Activated B cell treated with CpG ODN at 0.5 μM for 24 hours (primary cell): Measurements from ENCODE around the gene RILP. TPM values are rescaled to one million over a fixed set of nuclear protein-coding genes. Genes with fewer than 3 reads are reported as not detected.

ENCODE experiments used
- ATAC-seq: fragments of 200-7000 bp; cut with Tn5 transposase; one replicate; pipeline ENCODE4 v1.10.0; 2021; ENCODE audit warnings: low read depth, mild to moderate bottlenecking, moderate library complexity
- CTCF ChIA-PET: fragments of 350-600 bp; sonication (Branson Sonifier 250); formaldehyde crosslinking; loops from one replicate; lab custom pipeline; 2021; ENCODE audit warnings: antibody characterized with exemption; lab: Charles Lee
- POLR2A ChIA-PET: fragments of 350-600 bp; sonication (Branson Sonifier 250); formaldehyde crosslinking; loops from one replicate; lab custom pipeline; 2021; ENCODE audit warnings: antibody characterized with exemption; lab: Charles Lee
- DNase-seq: peaks from one replicate; pipeline ENCODE4 v3.0.0; 2022
- H3K27ac Mint-ChIP-seq: one replicate; pipeline ENCODE4 v1.8.0; 2020; ENCODE audit warnings: mixed read lengths
- H3K27me3 Mint-ChIP-seq: one replicate; pipeline ENCODE4 v1.8.0; 2021; ENCODE audit warnings: mixed read lengths
- H3K36me3 Mint-ChIP-seq: one replicate; pipeline ENCODE4 v1.8.0; 2021; ENCODE audit warnings: low read depth, mixed read lengths
- H3K4me1 Mint-ChIP-seq: one replicate; pipeline ENCODE4 v1.8.0; 2021; ENCODE audit warnings: mixed read lengths
- H3K4me3 Mint-ChIP-seq: one replicate; pipeline ENCODE4 v1.8.0; 2020; ENCODE audit warnings: mild to moderate bottlenecking, mixed read lengths
- H3K9me3 Mint-ChIP-seq: one replicate; pipeline ENCODE4 v1.8.0; 2020; ENCODE audit warnings: mixed read lengths
- intact Hi-C: fragments of 100-400 bp; cut with micrococcal nuclease; formaldehyde crosslinking; loops from one replicate; pipeline ENCODE4 v1.15.1; 2024
- total RNA-seq: library from RNA; stranded (reverse); gene quantifications from 2 replicates; pipeline ENCODE4 v1.2.3, GENCODE V29; 2022
- TF ChIP-seq, protein P1 (sequence below): fragments of 200-600 bp; IDR thresholded peaks from one replicate; pipeline ENCODE4 v1.8.0; 2022; ENCODE audit warnings: antibody characterized with exemption, mild to moderate bottlenecking

The RILP gene
- total RNA-seq, 1 donor from 2014 or later = 9.8 TPM

DNA sequence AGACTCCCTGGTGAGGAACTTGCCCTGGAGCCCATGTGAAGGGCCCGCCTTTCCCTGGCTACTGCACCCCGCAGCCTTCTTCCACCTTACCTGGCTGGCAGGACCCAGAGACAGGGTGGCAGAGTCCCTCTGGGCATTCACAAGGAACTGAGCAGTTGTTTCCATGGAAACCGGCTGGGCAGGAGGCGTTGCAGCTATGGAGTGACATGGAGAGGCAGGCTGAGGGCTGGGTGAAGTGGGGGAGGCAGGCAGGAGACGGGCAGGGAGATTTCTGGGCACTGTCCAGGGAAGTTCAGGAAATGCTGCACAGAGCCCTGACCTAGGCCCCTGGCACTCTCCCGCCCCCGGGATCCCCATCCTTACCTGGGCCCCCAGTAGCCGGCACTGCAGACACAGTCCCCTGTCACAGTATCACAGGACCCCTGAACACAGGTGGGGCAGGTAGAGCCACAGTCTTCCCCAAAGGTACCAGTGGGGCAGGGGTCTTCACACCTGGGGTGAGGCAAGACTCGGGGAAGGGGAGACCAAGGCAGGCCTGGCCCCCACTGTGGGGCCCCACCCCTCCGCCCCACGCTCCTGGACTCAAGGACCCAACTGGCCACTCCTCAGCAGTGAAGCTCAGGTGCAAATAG, 10.0 kb downstream of the RILP start:
- Mint-ChIP-seq H3K36me3 (no peaks in the 10 kb centered on the region), H3K27ac (no peak overlapping the region), H3K27me3 (no peaks in the 10 kb centered on the region), H3K9me3 (no peaks in the 10 kb centered on the region), H3K4me3 (no peak overlapping the region), H3K4me1 (peaks cover 8% of the 10 kb centered on the region)
- no peak for ATAC-seq
- intact Hi-C loops = loop anchor here (10.0 kb wide), 1 partner anchor 395 kb away; the partner anchor contains the start of gene DPH1
- no peak for DNase-seq
- ChIA-PET CTCF (interaction anchor here (0.7 to 1.6 kb wide), 2 partner anchors 9 to 10 kb away, joined by 3 read pairs; no protein-coding TSS in a partner anchor), POLR2A (interaction anchor here (0.7 to 1.7 kb wide), 4 partner anchors 10 to 196 kb away, joined by 3 to 6 read pairs (median 5); partner anchors contain the start of gene SLC43A2)
- TF ChIP-seq, protein P1, sequence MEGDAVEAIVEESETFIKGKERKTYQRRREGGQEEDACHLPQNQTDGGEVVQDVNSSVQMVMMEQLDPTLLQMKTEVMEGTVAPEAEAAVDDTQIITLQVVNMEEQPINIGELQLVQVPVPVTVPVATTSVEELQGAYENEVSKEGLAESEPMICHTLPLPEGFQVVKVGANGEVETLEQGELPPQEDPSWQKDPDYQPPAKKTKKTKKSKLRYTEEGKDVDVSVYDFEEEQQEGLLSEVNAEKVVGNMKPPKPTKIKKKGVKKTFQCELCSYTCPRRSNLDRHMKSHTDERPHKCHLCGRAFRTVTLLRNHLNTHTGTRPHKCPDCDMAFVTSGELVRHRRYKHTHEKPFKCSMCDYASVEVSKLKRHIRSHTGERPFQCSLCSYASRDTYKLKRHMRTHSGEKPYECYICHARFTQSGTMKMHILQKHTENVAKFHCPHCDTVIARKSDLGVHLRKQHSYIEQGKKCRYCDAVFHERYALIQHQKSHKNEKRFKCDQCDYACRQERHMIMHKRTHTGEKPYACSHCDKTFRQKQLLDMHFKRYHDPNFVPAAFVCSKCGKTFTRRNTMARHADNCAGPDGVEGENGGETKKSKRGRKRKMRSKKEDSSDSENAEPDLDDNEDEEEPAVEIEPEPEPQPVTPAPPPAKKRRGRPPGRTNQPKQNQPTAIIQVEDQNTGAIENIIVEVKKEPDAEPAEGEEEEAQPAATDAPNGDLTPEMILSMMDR = no peak

DNA sequence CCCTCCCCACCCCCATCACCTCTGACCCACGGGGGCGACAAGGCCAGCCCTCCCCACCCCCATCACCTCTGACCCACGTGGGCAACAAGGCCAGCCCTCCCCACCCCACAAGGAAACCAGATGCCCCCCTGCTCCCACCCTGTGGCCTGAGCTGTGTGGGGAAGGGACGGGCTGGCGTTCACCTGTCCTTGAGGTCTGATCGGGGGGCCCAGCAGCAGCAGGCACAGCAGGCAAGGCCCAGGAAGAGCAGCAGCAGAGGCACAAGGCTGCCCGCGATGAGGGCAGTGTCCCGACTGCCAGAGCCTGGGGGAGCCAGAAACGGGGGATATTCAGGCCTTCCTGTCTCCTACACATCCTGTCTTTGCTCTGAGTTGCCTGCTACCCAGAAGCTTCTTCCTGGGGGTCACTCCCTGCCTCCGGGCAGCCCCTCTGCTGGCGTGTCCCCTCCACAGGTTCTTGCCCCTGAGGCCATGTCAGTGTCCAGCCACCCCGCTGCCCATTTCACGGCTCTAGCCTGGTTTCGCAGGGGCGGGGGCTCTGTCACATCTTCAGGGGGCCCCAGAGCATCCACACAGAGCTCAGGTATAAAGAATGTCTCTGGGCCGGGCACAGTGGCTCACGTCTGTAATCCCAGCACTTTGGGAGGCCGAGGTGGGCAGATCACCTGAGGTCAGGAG, 10.9 kb downstream of the RILP start:
- Mint-ChIP-seq H3K27me3 (no peaks in the 10 kb centered on the region), H3K9me3 (no peaks in the 10 kb centered on the region), H3K4me1 (no peaks in the 10 kb centered on the region), H3K36me3 (no peaks in the 10 kb centered on the region), H3K27ac (no peak overlapping the region), H3K4me3 (no peak overlapping the region)
- intact Hi-C loops = no loop called here
- TF ChIP-seq, protein P1 = no peak
- ChIA-PET POLR2A (interaction anchor here (1.4 to 1.6 kb wide), 2 partner anchors 10 to 31 kb away, joined by 5 to 6 read pairs; partner anchors contain the start of gene SLC43A2), CTCF (interaction anchor here (0.9 kb wide), 1 partner anchor 10 kb away, joined by 4 read pairs; the partner anchor contains the start of gene RILP)
- ATAC-seq = no peak
- DNase-seq = no peak

DNA sequence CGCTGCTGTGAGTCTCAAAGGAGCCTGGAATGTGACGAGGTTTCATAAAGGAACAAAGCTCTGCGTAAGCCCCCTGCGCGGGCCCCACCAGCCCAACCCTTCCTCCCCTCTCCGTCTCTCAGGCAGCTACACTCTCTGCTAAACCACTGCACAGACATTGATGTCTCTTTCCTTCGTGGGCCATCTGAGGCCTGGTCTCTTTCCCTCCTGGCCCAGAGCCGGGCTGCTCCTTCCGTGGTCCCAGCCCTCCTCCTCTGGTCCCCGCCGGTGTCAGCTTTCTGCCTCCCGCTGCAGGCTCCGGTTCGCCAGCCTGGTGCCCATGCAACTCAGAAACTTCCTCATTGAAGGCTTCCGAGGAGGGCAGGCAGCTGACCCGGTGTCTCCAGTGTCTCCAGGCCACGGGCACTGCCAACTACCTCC, 11.5 kb downstream of the RILP start:
- H3K4me3 Mint-ChIP-seq = no peak overlapping the region
- DNase-seq (no peak), ATAC-seq (no peak)
- intact Hi-C loops = no loop called here
- H3K27me3 Mint-ChIP-seq = no peaks in the 10 kb centered on the region
- no peaks in the 10 kb centered on the region for H3K9me3 Mint-ChIP-seq
- no peaks in the 10 kb centered on the region for H3K4me1 Mint-ChIP-seq
- no peak overlapping the region for H3K27ac Mint-ChIP-seq
- TF ChIP-seq, protein P1 = no peak
- POLR2A ChIA-PET = interaction anchor here (1.4 to 1.6 kb wide), 2 partner anchors 9 to 31 kb away, joined by 5 to 6 read pairs; partner anchors contain the start of gene SLC43A2
- no peaks in the 10 kb centered on the region for H3K36me3 Mint-ChIP-seq
- CTCF ChIA-PET = interaction anchor here (0.9 kb wide), 1 partner anchor 11 kb away, joined by 4 read pairs; the partner anchor contains the start of gene RILP

DNA sequence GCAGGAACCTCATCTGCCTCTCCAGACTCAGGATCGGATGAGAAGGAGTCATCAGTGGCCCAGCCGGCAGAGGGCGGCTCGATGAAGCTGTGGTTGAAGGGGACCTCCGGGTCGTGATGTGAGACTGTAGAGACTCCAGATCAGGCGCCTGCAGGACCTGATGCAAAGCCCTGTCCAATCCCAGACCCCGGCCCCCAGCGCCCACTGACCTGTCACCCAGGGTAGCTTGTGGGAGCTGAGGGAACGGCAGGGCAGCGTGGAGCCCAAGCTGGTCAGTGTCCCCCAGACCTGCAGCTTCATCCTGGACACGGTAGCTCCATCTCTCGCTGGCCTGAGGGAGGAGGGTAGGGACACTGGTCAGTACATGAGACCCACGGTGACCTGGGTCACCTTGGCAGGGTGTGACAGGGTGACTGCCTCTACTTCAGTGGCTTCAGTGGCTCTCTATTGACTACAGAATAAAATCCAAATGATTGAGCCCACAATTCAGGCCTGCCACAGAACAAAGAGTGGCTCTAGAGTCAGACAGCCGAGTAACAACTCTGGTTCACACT, 12.9 kb downstream of the RILP start:
- Mint-ChIP-seq H3K9me3 (no peaks in the 10 kb centered on the region), H3K4me3 (no peak overlapping the region), H3K4me1 (peaks cover 2% of the 10 kb centered on the region), H3K36me3 (no peaks in the 10 kb centered on the region), H3K27me3 (no peaks in the 10 kb centered on the region), H3K27ac (no peak overlapping the region)
- ChIA-PET CTCF (interaction anchor here (1.3 kb wide), 1 partner anchor 9 kb away, joined by 3 read pairs; no protein-coding TSS in a partner anchor), POLR2A (interaction anchor here (0.6 to 1.6 kb wide), 6 partner anchors 9 to 120 kb away, joined by 3 to 5 read pairs (median 4); partner anchors contain the start of gene INPP5K)
- TF ChIP-seq, protein P1 = no peak
- ATAC-seq (no peak), DNase-seq (no peak)
- intact Hi-C loops = no loop called here
